Measurements from ENCODE around the gene CD79A. TPM values are rescaled to one million over a fixed set of nuclear protein-coding genes. Genes with fewer than 3 reads are reported as not detected.

The CD79A gene
- total RNA-seq, 1 experiment from 2014 or later = 0.69 TPM

- Histone ChIP-seq H3K27ac (ENCODE audit: low read depth, low read length) (no peak overlapping the region), H3K4me2 (ENCODE audit: low read length) (no peak overlapping the region), H4K20me1 (ENCODE audit: insufficient read depth) (no peaks in the 10 kb centered on the region), H3K9me2 (ENCODE audit: insufficient read depth) (no peaks in the 10 kb centered on the region), H3K79me2 (ENCODE audit: insufficient read depth, low read length) (no peaks in the 10 kb centered on the region), H2AFZ (ENCODE audit: low read depth, low read length, poor library complexity, severe bottlenecking) (no peak overlapping the region), H3K27me3 (ENCODE audit: insufficient read depth, low read length) (no peaks in the 10 kb centered on the region), H3K4me1 (ENCODE audit: control insufficient read depth in 1 of 2, insufficient read depth in 2 of 2, low read length in 2 of 2) (peaks cover 0 to 6% of the 10 kb centered on the region in 2 experiments; a peak in 1 of 4 replicates), H3K4me3 (replicated peaks in 1 of 2; ENCODE audit: low read depth in 1 of 2, low read length in 2 of 2) (no peak overlapping the region), H3K9ac (ENCODE audit: low read length) (no peak overlapping the region), H3K36me3 (ENCODE audit: control insufficient read depth in 1 of 2, insufficient read depth in 2 of 2, low read length in 2 of 2) (peaks cover 46 to 49% of the 10 kb centered on the region in 2 experiments; a peak in 3 of 4 replicates), H3K9me3 (ENCODE audit: control insufficient read depth in 1 of 2, insufficient read depth in 1 of 2, low read depth in 1 of 2, low read length in 2 of 2) (no peaks in the 10 kb centered on the region)
- ATAC-seq (no peak), DNase-seq (ENCODE audit: low read depth, low spot score) (no peak)
- ChIA-PET POLR2A (no interaction called here), RAD21 (ENCODE audit: low non-redundant PET in 1 of 2, low total read pairs in 2 of 2, uncharacterized antibody in 2 of 2, unreplicated experiment in 2 of 2) (no interaction called here), CTCF (interaction anchor here (1.0 kb wide), 1 partner anchor 14 kb away, joined by 4 read pairs; no protein-coding TSS in a partner anchor)
- intact Hi-C loops (cut with micrococcal nuclease) = no loop called here
- BruUV-seq (replicated peaks) = no TSS peak
- TF ChIP-seq ZNF274 (IDR thresholded peaks at IDR 0.05; ENCODE audit: low read depth, low read length) (no peak), ZFX (IDR thresholded peaks at IDR 0.05) (no peak), POLR2AphosphoS5 (IDR thresholded peaks at IDR 0.05; ENCODE audit: low read depth, low read length) (no peak), ZBTB33 (IDR thresholded peaks at IDR 0.05; ENCODE audit: extremely low read depth, insufficient replicate concordance, low read length) (no peak), SRF (IDR thresholded peaks at IDR 0.05; ENCODE audit: low read depth) (no peak), CEBPB (IDR thresholded peaks at IDR 0.05; ENCODE audit: low read depth) (no peak), EZH2 (IDR thresholded peaks at IDR 0.05) (no peak), REST (IDR thresholded peaks at IDR 0.05; ENCODE audit: low read depth) (no peak), FOSL1 (IDR thresholded peaks at IDR 0.05; ENCODE audit: low read depth) (no peak)
Observed at GRCh38 chr19:41901707-41902360, 24.8 kb downstream of the CD79A start.

Data from HCT116 (cell line).